Esophagus muscularis mucosa (tissue), 3 donors: ENCODE data around the gene GATD1.

Source experiments
- CTCF ChIP-seq, 3 experiments: fragments of 200-600 bp in 2 of 3; fragments of 450-650 bp in 1 of 3; sonication (generic) in 2 of 3; IDR thresholded peaks; one replicate each; pipeline ENCODE4 v1.5.1; 2017 to 2019; ENCODE audit warnings: antibody characterized with exemption in 3 of 3, mild to moderate bottlenecking in 2 of 3, moderate library complexity in 1 of 3
- POLR2A ChIP-seq: fragments of 450-650 bp; IDR thresholded peaks from one replicate; pipeline ENCODE4 v1.6.1; 2017; ENCODE audit warnings: antibody characterized with exemption, moderate library complexity, mild to moderate bottlenecking, low read depth

DNA sequence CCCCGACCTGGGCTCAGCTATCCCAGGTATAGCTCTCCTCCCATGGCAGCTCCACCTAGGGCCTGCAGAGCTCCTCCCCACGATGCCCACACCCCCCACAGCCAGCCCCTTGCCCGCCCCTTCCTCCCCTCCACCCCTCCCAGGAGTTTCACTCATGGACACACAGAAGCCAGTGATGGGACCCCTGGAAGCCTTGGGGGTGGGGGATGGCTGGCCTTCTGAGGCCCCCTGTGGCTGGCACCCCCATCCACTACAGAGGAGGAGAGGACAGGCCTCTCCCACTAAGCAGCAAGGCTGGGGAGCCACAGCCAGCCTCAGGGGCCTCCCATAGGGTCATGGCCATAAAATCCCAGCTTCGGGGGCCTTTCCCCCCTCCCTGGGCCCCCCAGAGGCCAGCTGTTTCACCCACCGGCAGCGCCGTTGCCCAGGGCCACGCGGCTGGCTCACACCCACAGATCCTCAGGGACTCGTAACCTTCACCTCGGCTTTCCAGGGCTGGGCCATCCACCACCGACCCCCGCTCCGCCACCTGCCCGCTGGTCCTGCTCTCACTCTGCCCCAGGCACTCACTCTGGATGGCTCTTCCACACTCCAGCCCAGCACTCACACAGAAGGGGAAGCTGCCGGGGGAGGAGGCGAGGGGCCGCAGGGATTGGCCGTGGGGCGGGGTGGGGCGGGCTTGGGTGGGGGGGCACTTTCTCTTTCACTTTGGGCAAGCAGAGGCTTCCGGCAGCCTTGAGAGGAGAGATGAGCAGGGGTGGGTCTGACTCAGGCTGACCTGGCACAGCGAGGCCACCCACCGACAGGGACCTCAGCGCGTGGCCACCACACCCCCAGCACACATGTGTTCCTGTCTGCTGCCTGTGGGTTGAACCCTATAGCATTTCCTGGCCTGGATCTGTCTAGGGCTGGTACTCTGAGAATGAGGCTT, 18.6 kb upstream of the GATD1 start:
- TF ChIP-seq CTCF (IDR thresholded peaks at IDR 0.05) (no peak), POLR2A (no peak)
